H1 (cell line): ENCODE measurements around the gene EIF1B. TPM values are rescaled to one million over a fixed set of nuclear protein-coding genes. Genes with fewer than 3 reads are reported as not detected.

Source experiments
- CTCF ChIA-PET: fragments of 300-600 bp; sonication (Branson Sonifier 250); formaldehyde crosslinking; loops from one replicate; lab custom pipeline; 2021; ENCODE audit not compliant: partially characterized antibody; lab: Charles Lee
- POLR2A ChIA-PET: fragments of 300-600 bp; sonication (Branson Sonifier 250); formaldehyde crosslinking; loops from one replicate; lab custom pipeline; 2021; ENCODE audit warnings: inconsistent platforms; ENCODE audit not compliant: partially characterized antibody; lab: Charles Lee
- DNase-seq, 2 experiments: peaks; one replicate each; pipeline versions ENCODE4 v3.0.0 to v3.0.0-alpha.2; 2010 to 2022; ENCODE audit warnings: low spot score in 2 of 2, low read depth in 1 of 2, mixed read lengths in 1 of 2
- FAIRE-seq: peaks from 2 replicates; lab custom pipeline; 2011; peaks lifted over from hg19 to GRCh38; lab: Jason Lieb, UNC
- H2AFZ ChIP-seq: 2 replicates; pipeline ENCODE4 v1.8.1; 2012; ENCODE audit warnings: low read length, inconsistent platforms
- H2AK5ac ChIP-seq: 2 replicates; pipeline ENCODE4 v1.6.1; 2013; ENCODE audit warnings: low read depth, low read length
- H2BK120ac ChIP-seq: replicated peaks from 2 replicates; pipeline ENCODE3; 2013; ENCODE audit warnings: low read depth, low read length, inconsistent platforms
- H2BK12ac ChIP-seq: 2 replicates; pipeline ENCODE4 v1.6.1; 2013; ENCODE audit warnings: low read depth, low read length
- H2BK15ac ChIP-seq: 2 replicates; pipeline ENCODE4 v1.6.1; 2013; ENCODE audit warnings: low read length
- H2BK20ac ChIP-seq: 2 replicates; pipeline ENCODE4 v1.6.1; 2013; ENCODE audit warnings: low read length
- H2BK5ac ChIP-seq: 2 replicates; pipeline ENCODE4 v1.6.1; 2013; ENCODE audit warnings: low read depth, low read length
- H3K14ac ChIP-seq: 2 replicates; pipeline ENCODE4 v1.6.1; 2013; ENCODE audit warnings: inconsistent platforms; ENCODE audit not compliant: insufficient read length
- H3K18ac ChIP-seq: 2 replicates; pipeline ENCODE4 v1.6.1; 2013; ENCODE audit warnings: low read length; ENCODE audit errors: extremely low read depth
- H3K23ac ChIP-seq: 2 replicates; pipeline ENCODE4 v1.6.1; 2013; ENCODE audit warnings: inconsistent platforms; ENCODE audit not compliant: insufficient read length
- H3K23me2 ChIP-seq: 2 replicates; pipeline ENCODE4 v1.6.1; 2013; ENCODE audit warnings: low read depth, low read length
- H3K27ac ChIP-seq: 2 replicates; pipeline ENCODE4 v1.6.1; 2011; ENCODE audit warnings: low read depth, low read length, inconsistent platforms
- H3K27me3 ChIP-seq, 4 experiments: replicated peaks in 1 of 4; 1 replicate in 1 of 4; 2 replicates in 3 of 4; pipeline versions ENCODE4 v1.6.1 to v1.8.1; 2011 to 2013; ENCODE audit warnings: low read length in 3 of 4, mild to moderate bottlenecking in 3 of 4, inconsistent platforms in 2 of 4, mixed read lengths in 2 of 4, moderate library complexity in 1 of 4; ENCODE audit not compliant: control insufficient read depth in 3 of 4, insufficient read depth in 3 of 4; ENCODE audit errors: extremely low read depth in 1 of 4
- H3K36me3 ChIP-seq, 4 experiments: 2 replicates each; pipeline versions ENCODE4 v1.6.1 to v1.8.1; 2011 to 2013; ENCODE audit warnings: mild to moderate bottlenecking in 4 of 4, low read length in 3 of 4, moderate library complexity in 2 of 4, control low read depth in 1 of 4, inconsistent platforms in 1 of 4; ENCODE audit not compliant: insufficient read depth in 4 of 4, control insufficient read depth in 2 of 4
- H3K4ac ChIP-seq: replicated peaks from 2 replicates; pipeline ENCODE3; 2013; ENCODE audit warnings: low read length, low read depth, mixed read lengths, inconsistent platforms; ENCODE audit not compliant: insufficient read length
- H3K4me1 ChIP-seq, 4 experiments: replicated peaks in 1 of 4; 1 replicate in 1 of 4; 2 replicates in 3 of 4; pipeline versions ENCODE4 v1.6.1 to v1.8.1; 2011 to 2013; ENCODE audit warnings: low read length in 3 of 4, inconsistent platforms in 2 of 4, mixed read lengths in 1 of 4; ENCODE audit not compliant: insufficient read depth in 4 of 4, control insufficient read depth in 3 of 4
- H3K4me2 ChIP-seq, 2 experiments: 2 replicates each; pipeline versions ENCODE4 v1.6.1 to v1.8.1; 2011 to 2013; ENCODE audit warnings: low read depth in 2 of 2, low read length in 2 of 2, control low read depth in 1 of 2, inconsistent platforms in 1 of 2, mild to moderate bottlenecking in 1 of 2; ENCODE audit not compliant: insufficient read depth in 1 of 2
- H3K4me3 ChIP-seq, 4 experiments: fragments of 200-600, 300-600 bp in 1 of 4; sonication (generic), shearing (Covaris generic), sonication (Bioruptor Twin) in 1 of 4; 2 replicates each; pipeline versions ENCODE4 v1.5.1 to v1.8.1; 2011 to 2016; ENCODE audit warnings: low read length in 4 of 4, low read depth in 3 of 4, control low read depth in 2 of 4, inconsistent platforms in 2 of 4, mild to moderate bottlenecking in 2 of 4, mixed read lengths in 1 of 4, moderate library complexity in 1 of 4; ENCODE audit not compliant: insufficient read depth in 2 of 4; ENCODE audit errors: extremely low read depth in 1 of 4
- H3K56ac ChIP-seq: replicated peaks from 2 replicates; pipeline ENCODE3; 2013; ENCODE audit warnings: low read depth, mild to moderate bottlenecking, mixed read lengths, low read length, inconsistent platforms; ENCODE audit not compliant: insufficient read length
- H3K79me1 ChIP-seq: 2 replicates; pipeline ENCODE4 v1.6.1; 2013; ENCODE audit warnings: low read depth, low read length, control low read depth
- H3K79me2 ChIP-seq, 2 experiments: 2 replicates each; pipeline versions ENCODE4 v1.6.1 to v1.8.1; 2012 to 2013; ENCODE audit warnings: low read length in 2 of 2, mild to moderate bottlenecking in 2 of 2, inconsistent platforms in 1 of 2; ENCODE audit not compliant: insufficient read depth in 2 of 2, control insufficient read depth in 1 of 2
- H3K9ac ChIP-seq, 4 experiments: replicated peaks in 1 of 4; 1 replicate in 1 of 4; 2 replicates in 3 of 4; pipeline versions ENCODE4 v1.6.1 to v1.8.1; 2011 to 2013; ENCODE audit warnings: low read depth in 3 of 4, low read length in 3 of 4, control low read depth in 2 of 4, mild to moderate bottlenecking in 2 of 4, moderate library complexity in 2 of 4, inconsistent platforms in 1 of 4; ENCODE audit errors: extremely low read depth in 1 of 4
- H3K9me3 ChIP-seq, 2 experiments: 2 replicates each; pipeline versions ENCODE4 v1.6.1 to v1.8.1; 2012 to 2013; ENCODE audit warnings: mild to moderate bottlenecking in 2 of 2, moderate library complexity in 2 of 2, control low read depth in 1 of 2, inconsistent platforms in 1 of 2, low read depth in 1 of 2, low read length in 1 of 2, mixed read lengths in 1 of 2; ENCODE audit not compliant: insufficient read depth in 2 of 2
- H4K20me1 ChIP-seq, 2 experiments: replicated peaks in 1 of 2; 2 replicates each; pipeline versions ENCODE3 to v1.8.1; 2011 to 2013; ENCODE audit warnings: inconsistent platforms in 2 of 2, low read length in 2 of 2, mild to moderate bottlenecking in 1 of 2; ENCODE audit not compliant: insufficient read depth in 2 of 2, control insufficient read depth in 1 of 2
- H4K5ac ChIP-seq: 2 replicates; pipeline ENCODE4 v1.6.1; 2013; ENCODE audit warnings: low read length, low read depth, mixed read lengths, inconsistent platforms; ENCODE audit not compliant: insufficient read length
- H4K8ac ChIP-seq: 2 replicates; pipeline ENCODE4 v1.8.0; 2013; ENCODE audit warnings: mild to moderate bottlenecking, moderate library complexity, low read length, inconsistent platforms; ENCODE audit not compliant: insufficient read depth; ENCODE audit errors: extremely low read depth
- H4K91ac ChIP-seq: replicated peaks from 2 replicates; pipeline ENCODE3; 2013; ENCODE audit warnings: low read length, mixed read lengths, inconsistent platforms; ENCODE audit not compliant: insufficient read length
- CTBP2 ChIP-seq: IDR thresholded peaks from 2 replicates; pipeline ENCODE4 v1.7.0; 2011; ENCODE audit warnings: borderline replicate concordance, mild to moderate bottlenecking, moderate library complexity, mixed read lengths, low read length; ENCODE audit not compliant: insufficient read depth, insufficient read length
- EGR1 ChIP-seq: IDR thresholded peaks from 2 replicates; pipeline ENCODE4 v1.6.1; 2011; ENCODE audit warnings: low read depth, low read length, borderline replicate concordance
- HDAC2 ChIP-seq, 2 experiments: fragments of 300-600 bp in 1 of 2; sonication (generic) in 1 of 2; IDR thresholded peaks; 2 replicates each; pipeline ENCODE4 v1.6.1; 2011 to 2012; ENCODE audit warnings: low read depth in 2 of 2, low read length in 2 of 2, mild to moderate bottlenecking in 2 of 2, moderate library complexity in 2 of 2, borderline replicate concordance in 1 of 2, inconsistent platforms in 1 of 2
- MAX ChIP-seq: IDR thresholded peaks from 2 replicates; pipeline ENCODE4 v1.6.1; 2012; ENCODE audit warnings: inconsistent platforms
- NANOG ChIP-seq: IDR thresholded peaks from 2 replicates; pipeline ENCODE4 v1.6.1; 2011; ENCODE audit warnings: low read length, low read depth, mild to moderate bottlenecking, inconsistent platforms; ENCODE audit not compliant: insufficient read depth, poor library complexity, severe bottlenecking
- NRF1 ChIP-seq: IDR thresholded peaks from 2 replicates; pipeline ENCODE4 v1.6.1; 2011; ENCODE audit warnings: mild to moderate bottlenecking, low read depth, low read length, improper control_type of control experiment
- POLR2AphosphoS5 ChIP-seq: IDR thresholded peaks from 2 replicates; pipeline ENCODE4 v1.6.1; 2011; ENCODE audit warnings: low read depth, low read length
- POU5F1 ChIP-seq: IDR thresholded peaks from 2 replicates; pipeline ENCODE4 v1.6.1; 2011; ENCODE audit warnings: low read depth, mild to moderate bottlenecking, low read length, moderate library complexity
- RNF2 ChIP-seq: fragments of 200-900, 300-1000 bp; sonication (generic); IDR thresholded peaks from 2 replicates; pipeline ENCODE4 v1.7.1; 2016; ENCODE audit warnings: borderline replicate concordance, low read depth, mild to moderate bottlenecking, antibody characterized with exemption, low read length; ENCODE audit not compliant: poor library complexity, severe bottlenecking; ENCODE audit errors: missing control alignments
- SUZ12 ChIP-seq: fragments of 200-600 bp; sonication (generic); IDR thresholded peaks from 2 replicates; pipeline ENCODE4 v1.6.1; 2012; ENCODE audit warnings: mild to moderate bottlenecking, inconsistent platforms, low read length, moderate library complexity, mixed read lengths
- TAF1 ChIP-seq: IDR thresholded peaks from 2 replicates; pipeline ENCODE4 v1.6.1; 2011; ENCODE audit warnings: mild to moderate bottlenecking, low read depth, low read length
- TAF7 ChIP-seq: optimal IDR thresholded peaks from 2 replicates; pipeline ENCODE3; 2011; ENCODE audit warnings: low read depth, mild to moderate bottlenecking, inconsistent platforms, low read length, moderate library complexity, borderline replicate concordance
- YY1 ChIP-seq: IDR thresholded peaks from 2 replicates; pipeline ENCODE4 v1.6.1; 2011; ENCODE audit warnings: low read depth, mild to moderate bottlenecking, low read length
- WGBS, 2 experiments: shearing (Covaris generic) in 1 of 2; methylation state at CpG; one replicate each; pipeline versions ENCODE4 v1.1.6 to v1.1.7; 2013 to 2015; ENCODE audit warnings: low lambda C conversion rate in 2 of 2, mixed read lengths in 2 of 2, inconsistent platforms in 1 of 2, low coverage in 1 of 2, missing lambda C conversion rate in 1 of 2; ENCODE audit not compliant: insufficient replicate concordance in 2 of 2, insufficient coverage in 1 of 2, insufficient read length in 1 of 2; ENCODE audit errors: extremely low coverage in 1 of 2, missing lambda C conversion rate in 1 of 2; 5-methylcytosine and 5-hydroxymethylcytosine counted together
- polyA plus RNA-seq, 7 experiments: library from polyadenylated mRNA; depleted of rRNA in 3 of 7; stranded (reverse) in 5 of 7; unstranded in 2 of 7; fragments of >200 nt in 5 of 7; fragments of 200-250 nt in 2 of 7; gene quantifications; 1 replicate in 5 of 7; 2 replicates in 1 of 7; 4 replicates in 1 of 7; pipeline versions ENCODE4 v1.2.1 to v1.2.3, GENCODE V29; 2011 to 2013; ENCODE audit warnings: missing spikeins in 2 of 7, mixed read lengths in 2 of 7
- total RNA-seq: library from RNA; stranded (reverse); fragmentation: NEBNext Ultra II Directional; extraction: Animal tissue kit (Norgen Biotek cat#: 25700); gene quantifications from 2 replicates; pipeline ENCODE4 v1.2.1, GENCODE V29; 2021

Gene EIF1B
- total and polyA plus RNA-seq, 2 of the 8 experiments (the other 6 are each of a cell fraction or from before 2014, with no cell fraction given): 42.4 to 115 TPM

GRCh38 chr3:40298075-40298474 lies 11.4 kb upstream of the EIF1B start:
- H3K36me3 ChIP-seq: no peaks in the 10 kb centered on the region
- TF ChIP-seq CTBP2 (no peak), MAX (no peak), NANOG (no peak), HDAC2 (IDR thresholded peaks at IDR 0.05; ENCODE audit: borderline replicate concordance in 1 of 2, low read depth in 2 of 2, low read length in 2 of 2) (no peak), TAF7 (no peak), NRF1 (no peak), SUZ12 (no peak), YY1 (no peak), POLR2AphosphoS5 (no peak), RNF2 (no peak), EGR1 (no peak), POU5F1 (no peak), TAF1 (no peak)

More at GRCh38 chr3:40298075-40298474, 11.4 kb upstream of the EIF1B start:
- Histone ChIP-seq H3K56ac (no peak overlapping the region), H2AK5ac (no peak overlapping the region), H4K91ac (no peak overlapping the region), H3K9me3 (no peaks in the 10 kb centered on the region), H3K4me3 (no peak overlapping the region), H3K4ac (no peak overlapping the region), H3K4me1 (peaks cover 0 to 4% (median under 1%) of the 10 kb centered on the region in 4 experiments; a peak in 4 of 7 replicates), H3K23me2 (no peaks in the 10 kb centered on the region), H3K9ac (no peak overlapping the region), H3K79me1 (no peaks in the 10 kb centered on the region), H3K4me2 (no peak overlapping the region), H4K20me1 (no peaks in the 10 kb centered on the region), H2BK12ac (no peak overlapping the region), H4K8ac (no peak overlapping the region), H3K18ac (no peak overlapping the region), H3K27me3 (no peaks in the 10 kb centered on the region), H3K79me2 (no peaks in the 10 kb centered on the region), H2BK15ac (no peak overlapping the region), H2AFZ (no peak overlapping the region), H4K5ac (no peak overlapping the region), H3K27ac (no peak overlapping the region), H3K23ac (no peak overlapping the region), H3K14ac (no peak overlapping the region), H2BK120ac (no peak overlapping the region), H2BK5ac (no peak overlapping the region), H2BK20ac (no peak overlapping the region)
- FAIRE-seq (no peak), DNase-seq (no peak)
- WGBS, 2 experiments: 88% methylated on average over 2 of the region's 2 CpGs; no CpG with 5 or more reads in 1 of the 2 experiments
- ChIA-PET CTCF (interaction anchor here (1.5 to 1.9 kb wide), 2 partner anchors 106 to 117 kb away, joined by 4 to 5 read pairs; no protein-coding TSS in a partner anchor), POLR2A (interaction anchor here (1.5 kb wide), 1 partner anchor 11 kb away, joined by 4 read pairs; the partner anchor contains the start of gene EIF1B)
